OCI-LY1 (cell line): Measurements from ENCODE around the gene THAP6.

Experiments
- H2AFZ ChIP-seq: fragments of 200-600 bp; sonication (generic), shearing (Covaris generic); 2 replicates; pipeline ENCODE4 v1.6.0; 2014; ENCODE audit warnings: antibody characterized with exemption, mild to moderate bottlenecking, low read length
- H3F3A ChIP-seq: fragments of 200-600 bp; sonication (generic), shearing (Covaris generic); 2 replicates; pipeline ENCODE4 v1.6.0; 2014; ENCODE audit warnings: mild to moderate bottlenecking, antibody characterized with exemption, low read length, moderate library complexity; ENCODE audit not compliant: insufficient read depth
- H3K27ac ChIP-seq: fragments of 200-600 bp; sonication (generic); 2 replicates; pipeline ENCODE4 v1.5.1; 2014; ENCODE audit warnings: low read length, mixed run types, mild to moderate bottlenecking, low read depth; ENCODE audit not compliant: poor library complexity, severe bottlenecking
- H3K27me3 ChIP-seq: fragments of 200-600 bp; sonication (generic); 2 replicates; pipeline ENCODE4 v1.6.0; 2014; ENCODE audit warnings: antibody characterized with exemption, mild to moderate bottlenecking, low read length, moderate library complexity; ENCODE audit not compliant: insufficient read depth
- H3K36me3 ChIP-seq: fragments of 200-600 bp; sonication (generic); 2 replicates; pipeline ENCODE4 v1.6.1; 2014; ENCODE audit warnings: mild to moderate bottlenecking, antibody characterized with exemption, low read length, moderate library complexity, mixed read lengths; ENCODE audit not compliant: insufficient read depth
- H3K4me1 ChIP-seq: fragments of 200-600 bp; sonication (generic); 2 replicates; pipeline ENCODE4 v1.5.1; 2014; ENCODE audit warnings: mild to moderate bottlenecking, low read length, moderate library complexity; ENCODE audit not compliant: insufficient read depth, severe bottlenecking
- H3K4me2 ChIP-seq: fragments of 200-600 bp; sonication (generic), shearing (Covaris generic); 2 replicates; pipeline ENCODE4 v1.6.1; 2014; ENCODE audit warnings: low read length
- H3K4me3 ChIP-seq: fragments of 200-600 bp; sonication (generic); 2 replicates; pipeline ENCODE4 v1.5.1; 2014; ENCODE audit warnings: low read length, low read depth, mild to moderate bottlenecking, mixed read lengths; ENCODE audit not compliant: poor library complexity, severe bottlenecking
- H3K79me2 ChIP-seq: fragments of 200-600 bp; shearing (Covaris generic); 2 replicates; pipeline ENCODE4 v1.6.1; 2016; ENCODE audit warnings: mixed run types, low read length, mixed read lengths; ENCODE audit not compliant: insufficient read depth
- H3K9ac ChIP-seq: fragments of 200-600 bp; sonication (generic), shearing (Covaris generic); 2 replicates; pipeline ENCODE4 v1.6.1; 2014; ENCODE audit warnings: mild to moderate bottlenecking, low read length, mixed read lengths
- H3K9me2 ChIP-seq: fragments of 200-600 bp; sonication (generic), shearing (Covaris generic); 2 replicates; pipeline ENCODE4 v1.6.1; 2014; ENCODE audit warnings: low read depth, mild to moderate bottlenecking, low read length, mixed read lengths
- H3K9me3 ChIP-seq: fragments of 200-600 bp; shearing (Covaris generic); 2 replicates; pipeline ENCODE4 v1.6.1; 2014; ENCODE audit warnings: low read length, mixed read lengths
- H4K20me1 ChIP-seq: fragments of 200-600 bp; sonication (generic), shearing (Covaris generic); 2 replicates; pipeline ENCODE4 v1.6.0; 2016; ENCODE audit warnings: mild to moderate bottlenecking, low read length; ENCODE audit not compliant: insufficient read depth
- EZH2 ChIP-seq: fragments of 200-600 bp; sonication (generic), shearing (Covaris generic); IDR thresholded peaks from 2 replicates; pipeline ENCODE4 v1.8.0; 2017; ENCODE audit warnings: borderline replicate concordance, mixed run types, mild to moderate bottlenecking, antibody characterized with exemption, low read length, moderate library complexity, mixed read lengths
- TF ChIP-seq, protein P1 (sequence below): fragments of 200-600 bp; sonication (generic), shearing (Covaris generic); IDR thresholded peaks from 2 replicates; pipeline ENCODE4 v1.5.1; 2017; ENCODE audit warnings: mild to moderate bottlenecking, antibody characterized with exemption, low read length, moderate library complexity, mixed read lengths

Gene THAP6

DNA sequence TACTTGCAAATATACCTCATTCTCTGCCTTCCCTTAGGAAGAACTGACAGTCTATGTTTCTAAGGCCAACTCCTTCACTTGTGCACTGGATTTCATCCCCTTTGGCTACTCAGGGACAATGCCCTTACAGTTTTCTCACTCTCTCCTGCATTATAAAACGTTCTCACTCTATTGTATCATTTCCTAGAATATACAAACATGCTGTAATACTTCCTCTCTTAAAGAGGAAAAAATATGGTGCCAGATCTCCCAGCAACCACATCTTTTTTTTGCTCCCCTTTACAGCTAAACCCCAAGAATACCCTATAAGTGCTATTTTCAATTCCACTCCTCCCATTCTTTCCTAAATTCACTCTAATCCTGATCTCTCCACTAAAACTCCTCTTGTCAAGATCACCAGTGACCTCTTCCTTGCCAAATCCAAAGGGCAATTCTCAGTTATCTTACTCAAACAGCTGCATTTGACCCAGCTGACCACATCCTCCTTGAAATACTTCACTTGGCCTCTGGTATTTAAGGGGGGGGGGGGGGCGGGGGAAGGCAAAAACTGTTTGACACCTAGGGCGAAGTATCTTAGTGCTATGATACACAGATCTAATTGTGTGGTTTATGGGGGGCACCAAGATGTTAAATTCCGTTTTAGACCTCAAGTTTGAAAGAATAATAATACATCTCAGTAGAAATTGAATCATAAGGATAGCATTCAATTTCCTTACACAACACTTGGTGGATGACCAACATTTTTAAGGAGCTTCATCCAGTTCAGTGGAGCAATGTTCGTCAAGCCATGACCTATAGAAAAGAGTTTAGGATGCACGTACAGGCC, 1.7 kb upstream of the THAP6 start:
- Histone ChIP-seq H3K27me3 (no peaks in the 10 kb centered on the region), H3K4me1 (peaks cover 44% of the 10 kb centered on the region), H2AFZ (no peak overlapping the region), H4K20me1 (no peaks in the 10 kb centered on the region), H3K4me3 (peak overlapping the region; percentile 82), H3K27ac (peak overlapping the region; percentile 36), H3K9me3 (no peaks in the 10 kb centered on the region), H3F3A (no peaks in the 10 kb centered on the region), H3K79me2 (peaks cover 54% of the 10 kb centered on the region), H3K9me2 (no peaks in the 10 kb centered on the region), H3K36me3 (peaks cover 31% of the 10 kb centered on the region), H3K9ac (peak overlapping the region; percentile 86), H3K4me2 (peak overlapping the region; percentile 93)
- TF ChIP-seq EZH2: no peak
- TF ChIP-seq, protein P1, sequence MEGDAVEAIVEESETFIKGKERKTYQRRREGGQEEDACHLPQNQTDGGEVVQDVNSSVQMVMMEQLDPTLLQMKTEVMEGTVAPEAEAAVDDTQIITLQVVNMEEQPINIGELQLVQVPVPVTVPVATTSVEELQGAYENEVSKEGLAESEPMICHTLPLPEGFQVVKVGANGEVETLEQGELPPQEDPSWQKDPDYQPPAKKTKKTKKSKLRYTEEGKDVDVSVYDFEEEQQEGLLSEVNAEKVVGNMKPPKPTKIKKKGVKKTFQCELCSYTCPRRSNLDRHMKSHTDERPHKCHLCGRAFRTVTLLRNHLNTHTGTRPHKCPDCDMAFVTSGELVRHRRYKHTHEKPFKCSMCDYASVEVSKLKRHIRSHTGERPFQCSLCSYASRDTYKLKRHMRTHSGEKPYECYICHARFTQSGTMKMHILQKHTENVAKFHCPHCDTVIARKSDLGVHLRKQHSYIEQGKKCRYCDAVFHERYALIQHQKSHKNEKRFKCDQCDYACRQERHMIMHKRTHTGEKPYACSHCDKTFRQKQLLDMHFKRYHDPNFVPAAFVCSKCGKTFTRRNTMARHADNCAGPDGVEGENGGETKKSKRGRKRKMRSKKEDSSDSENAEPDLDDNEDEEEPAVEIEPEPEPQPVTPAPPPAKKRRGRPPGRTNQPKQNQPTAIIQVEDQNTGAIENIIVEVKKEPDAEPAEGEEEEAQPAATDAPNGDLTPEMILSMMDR: no peak

- peak overlapping the region; percentile 92 for H3K27ac ChIP-seq
- no peaks in the 10 kb centered on the region for H3K9me2 ChIP-seq
- H3K36me3 ChIP-seq: peaks cover 32% of the 10 kb centered on the region
- H3K79me2 ChIP-seq: peaks cover 54% of the 10 kb centered on the region
- peak overlapping the region; percentile 82 for H3K4me3 ChIP-seq
- peak overlapping the region; percentile 39 for H2AFZ ChIP-seq
- no peaks in the 10 kb centered on the region for H3K27me3 ChIP-seq
- H3K9me3 ChIP-seq: no peaks in the 10 kb centered on the region
- H3K4me1 ChIP-seq: peaks cover 44% of the 10 kb centered on the region
- no peaks in the 10 kb centered on the region for H3F3A ChIP-seq
- peak overlapping the region; percentile 93 for H3K4me2 ChIP-seq
- no peaks in the 10 kb centered on the region for H4K20me1 ChIP-seq
- peak overlapping the region; percentile 86 for H3K9ac ChIP-seq
- TF ChIP-seq EZH2: no peak
- TF ChIP-seq, protein P1: no peak
These were observed 645 bp upstream of the THAP6 start for GRCh38 chr4:75513526-75514130.

- peak overlapping the region; percentile 86 for H3K9ac ChIP-seq
- H3K27me3 ChIP-seq: no peaks in the 10 kb centered on the region
- no peak overlapping the region for H2AFZ ChIP-seq
- peaks cover 26% of the 10 kb centered on the region for H3K36me3 ChIP-seq
- H3K4me2 ChIP-seq: peak overlapping the region; percentile 93
- peak overlapping the region; percentile 92 for H3K27ac ChIP-seq
- H3K79me2 ChIP-seq: peaks cover 39% of the 10 kb centered on the region
- no peaks in the 10 kb centered on the region for H3K9me2 ChIP-seq
- peaks cover 44% of the 10 kb centered on the region for H3K4me1 ChIP-seq
- H4K20me1 ChIP-seq: no peaks in the 10 kb centered on the region
- H3K4me3 ChIP-seq: peak overlapping the region; percentile 82
- H3F3A ChIP-seq: no peaks in the 10 kb centered on the region
- no peaks in the 10 kb centered on the region for H3K9me3 ChIP-seq
- no peak for TF ChIP-seq EZH2
- TF ChIP-seq, protein P1: no peak
These were observed 808 bp downstream of the THAP6 start for GRCh38 chr4:75514949-75515612.
